Measurements from ENCODE around the gene MORC4.

The MORC4 gene

GRCh38 chrX:107000013-107000515 is at the start of gene MORC4:
Gene MORC4, minus strand, starts transcription at chrX:107000212. Its CDS starts 243 bp downstream, at chrX:106999969.
- H3K4me1 ChIP-seq (ENCODE audit: low read depth, poor library complexity, severe bottlenecking): peaks cover 8% of the 10 kb centered on the region
- no peaks in the 10 kb centered on the region for H4K20me1 ChIP-seq (ENCODE audit: insufficient read depth)
- H3K36me3 ChIP-seq (ENCODE audit: insufficient read depth): no peaks in the 10 kb centered on the region
- H3K27me3 ChIP-seq (ENCODE audit: insufficient read depth, low read depth): no peaks in the 10 kb centered on the region
- no peaks in the 10 kb centered on the region for H3K79me2 ChIP-seq (ENCODE audit: insufficient read depth, low read depth)
- H3K9ac ChIP-seq: no peak within 1 kb of the TSS; the same call in 1 of the 2 replicates
- TF ChIP-seq, protein P1, sequence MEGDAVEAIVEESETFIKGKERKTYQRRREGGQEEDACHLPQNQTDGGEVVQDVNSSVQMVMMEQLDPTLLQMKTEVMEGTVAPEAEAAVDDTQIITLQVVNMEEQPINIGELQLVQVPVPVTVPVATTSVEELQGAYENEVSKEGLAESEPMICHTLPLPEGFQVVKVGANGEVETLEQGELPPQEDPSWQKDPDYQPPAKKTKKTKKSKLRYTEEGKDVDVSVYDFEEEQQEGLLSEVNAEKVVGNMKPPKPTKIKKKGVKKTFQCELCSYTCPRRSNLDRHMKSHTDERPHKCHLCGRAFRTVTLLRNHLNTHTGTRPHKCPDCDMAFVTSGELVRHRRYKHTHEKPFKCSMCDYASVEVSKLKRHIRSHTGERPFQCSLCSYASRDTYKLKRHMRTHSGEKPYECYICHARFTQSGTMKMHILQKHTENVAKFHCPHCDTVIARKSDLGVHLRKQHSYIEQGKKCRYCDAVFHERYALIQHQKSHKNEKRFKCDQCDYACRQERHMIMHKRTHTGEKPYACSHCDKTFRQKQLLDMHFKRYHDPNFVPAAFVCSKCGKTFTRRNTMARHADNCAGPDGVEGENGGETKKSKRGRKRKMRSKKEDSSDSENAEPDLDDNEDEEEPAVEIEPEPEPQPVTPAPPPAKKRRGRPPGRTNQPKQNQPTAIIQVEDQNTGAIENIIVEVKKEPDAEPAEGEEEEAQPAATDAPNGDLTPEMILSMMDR (conservative IDR thresholded peaks at IDR 0.05; ENCODE audit: low read depth, low read length): no peak
- H3K4me3 ChIP-seq (IDR thresholded peaks at IDR 0.05; ENCODE audit: insufficient read depth, low read depth, low read length): no peak within 1 kb of the TSS
- peak within 1 kb of the TSS; percentile 71 for H3K4me2 ChIP-seq
- no peak within 1 kb of the TSS for H3K27ac ChIP-seq
- H2AFZ ChIP-seq (ENCODE audit: low read depth): peak within 1 kb of the TSS; percentile 73

DNA sequence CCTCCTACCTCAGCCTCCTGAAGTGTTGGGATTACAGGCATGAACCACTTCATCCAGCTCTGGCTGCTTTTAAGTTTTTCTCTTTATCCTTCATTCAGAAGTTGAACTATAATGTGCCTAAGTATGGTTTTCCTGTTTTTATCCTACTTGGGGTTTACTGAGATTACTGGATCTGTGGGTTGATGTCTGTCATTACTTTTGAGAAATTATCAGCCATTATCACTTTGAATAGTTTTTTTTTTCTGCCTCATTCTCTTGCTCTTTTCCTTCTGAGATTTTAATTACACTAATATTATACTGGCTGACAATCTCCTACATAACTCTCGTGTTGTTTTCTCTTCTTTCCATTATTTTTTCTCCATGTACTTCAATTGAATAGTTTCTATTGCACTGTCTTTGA is 47.6 kb upstream of the MORC4 start:
- TF ChIP-seq, protein P1 (conservative IDR thresholded peaks at IDR 0.05; ENCODE audit: low read depth, low read length): no peak
- H3K36me3 ChIP-seq (ENCODE audit: insufficient read depth): no peaks in the 10 kb centered on the region

GRCh38 chrX:107029752-107030151 is 29.7 kb upstream of the MORC4 start:
- Histone ChIP-seq H3K4me2 (no peak overlapping the region), H3K4me1 (ENCODE audit: low read depth, poor library complexity, severe bottlenecking) (no peaks in the 10 kb centered on the region), H3K27me3 (ENCODE audit: insufficient read depth, low read depth) (no peaks in the 10 kb centered on the region), H3K36me3 (ENCODE audit: insufficient read depth) (no peaks in the 10 kb centered on the region), H3K79me2 (ENCODE audit: insufficient read depth, low read depth) (no peaks in the 10 kb centered on the region), H2AFZ (ENCODE audit: low read depth) (no peak overlapping the region), H3K27ac (no peak overlapping the region), H4K20me1 (ENCODE audit: insufficient read depth) (no peaks in the 10 kb centered on the region), H3K4me3 (IDR thresholded peaks at IDR 0.05; ENCODE audit: insufficient read depth, low read depth, low read length) (no peak overlapping the region), H3K9ac (no peak overlapping the region)
- TF ChIP-seq, protein P1 (conservative IDR thresholded peaks at IDR 0.05; ENCODE audit: low read depth, low read length): no peak

More for the DNA sequence above, 47.6 kb upstream of the MORC4 start:
- Histone ChIP-seq H2AFZ (ENCODE audit: low read depth) (no peak overlapping the region), H3K27me3 (ENCODE audit: insufficient read depth, low read depth) (no peaks in the 10 kb centered on the region), H3K9ac (no peak overlapping the region), H3K4me3 (IDR thresholded peaks at IDR 0.05; ENCODE audit: insufficient read depth, low read depth, low read length) (no peak overlapping the region), H3K4me2 (no peak overlapping the region), H3K79me2 (ENCODE audit: insufficient read depth, low read depth) (no peaks in the 10 kb centered on the region), H3K27ac (no peak overlapping the region), H4K20me1 (ENCODE audit: insufficient read depth) (no peaks in the 10 kb centered on the region), H3K4me1 (ENCODE audit: low read depth, poor library complexity, severe bottlenecking) (no peaks in the 10 kb centered on the region)

- TF ChIP-seq, protein P1 (conservative IDR thresholded peaks at IDR 0.05; ENCODE audit: low read depth, low read length): peak; percentile 61
- Histone ChIP-seq H3K36me3 (ENCODE audit: insufficient read depth) (no peaks in the 10 kb centered on the region), H3K4me2 (no peak overlapping the region), H3K9ac (no peak overlapping the region), H3K4me1 (ENCODE audit: low read depth, poor library complexity, severe bottlenecking) (no peaks in the 10 kb centered on the region), H4K20me1 (ENCODE audit: insufficient read depth) (no peaks in the 10 kb centered on the region), H3K27me3 (ENCODE audit: insufficient read depth, low read depth) (no peaks in the 10 kb centered on the region), H3K4me3 (IDR thresholded peaks at IDR 0.05; ENCODE audit: insufficient read depth, low read depth, low read length) (no peak overlapping the region), H3K79me2 (ENCODE audit: insufficient read depth, low read depth) (no peaks in the 10 kb centered on the region), H3K27ac (no peak overlapping the region), H2AFZ (ENCODE audit: low read depth) (no peak overlapping the region)
Measured at GRCh38 chrX:107025545-107025944, 25.5 kb upstream of the MORC4 start.
